Mesenteric fat pad (tissue), 1 donor: ENCODE data around the gene STMP1. TPM values are rescaled to one million over a fixed set of nuclear protein-coding genes. Genes with fewer than 3 reads are reported as not detected.
"Not testable (repeated sequence)": the region's sequence is repeated elsewhere in the genome, so short reads cannot be mapped to it uniquely, and the experiment has no call there.

ENCODE experiments used
- DNase-seq: peaks from one replicate; pipeline ENCODE4 v3.0.0-alpha.2; 2020; ENCODE audit warnings: low spot score
- long read RNA-seq: library from polyadenylated mRNA; unstranded; transcript quantifications from one replicate; pipeline ENCODE4 v2.0.0, GENCODE V29; 2020
- total RNA-seq: library from RNA; stranded (reverse); fragmentation: NEBNext Ultra II Directional; extraction: Animal tissue kit (Norgen Biotek cat#: 25700); gene quantifications from one replicate; pipeline ENCODE4 v1.2.1, GENCODE V29; 2021
- donor health status: DM: yes; HTN: yes; CAD: no.

Gene STMP1
- 21.1 TPM for total RNA-seq
- long read RNA-seq, transcript STMP1-202 (3 exons, 2,450 nt): major isoform, 36 of 42 reads
- long read RNA-seq, partial matches to known transcripts: 2 of 42 reads
- long read RNA-seq, other reads (novel, unspliced or antisense): 4 of 42 reads

DNA sequence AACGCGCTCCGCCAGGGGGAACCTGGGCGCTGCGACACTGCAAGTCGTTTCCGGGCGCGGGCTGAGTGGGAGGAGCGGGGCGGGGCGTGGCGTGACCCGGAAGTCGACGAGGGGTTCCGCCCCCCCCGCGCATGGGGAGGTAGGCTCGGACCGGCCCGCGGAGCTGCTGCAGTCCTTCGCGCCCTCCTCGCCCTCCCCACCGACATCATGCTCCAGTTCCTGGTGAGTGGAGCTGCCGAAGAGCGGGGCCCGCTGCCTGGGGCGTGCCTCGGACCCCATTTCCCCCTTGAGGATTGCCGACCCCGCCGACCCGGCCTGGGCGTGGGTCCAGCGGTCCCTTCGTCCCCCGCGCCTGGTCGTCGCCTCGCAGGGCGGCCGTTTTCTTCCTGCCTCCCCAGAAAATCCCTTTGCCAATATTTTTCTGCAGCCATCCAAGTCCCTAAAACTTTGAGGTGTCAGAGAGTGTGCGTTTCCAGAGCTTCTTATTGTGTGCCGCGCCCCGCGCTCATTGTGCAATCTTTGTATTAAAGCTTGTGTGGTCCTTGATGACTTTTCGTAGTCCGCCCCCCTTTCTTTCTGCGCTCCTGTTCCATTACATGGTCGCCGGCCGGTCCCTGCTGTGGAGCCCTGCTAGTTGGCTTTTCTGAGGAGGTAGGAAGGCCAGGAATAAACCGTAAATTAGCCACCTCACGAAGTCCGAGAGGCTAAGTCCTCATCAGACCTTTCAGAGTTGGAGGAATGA lies at the start of gene STMP1:
Gene STMP1, plus strand, starts transcription at position 142 of the 742 bp plus-strand sequence.
- peak; percentile 99 for DNase-seq

DNA sequence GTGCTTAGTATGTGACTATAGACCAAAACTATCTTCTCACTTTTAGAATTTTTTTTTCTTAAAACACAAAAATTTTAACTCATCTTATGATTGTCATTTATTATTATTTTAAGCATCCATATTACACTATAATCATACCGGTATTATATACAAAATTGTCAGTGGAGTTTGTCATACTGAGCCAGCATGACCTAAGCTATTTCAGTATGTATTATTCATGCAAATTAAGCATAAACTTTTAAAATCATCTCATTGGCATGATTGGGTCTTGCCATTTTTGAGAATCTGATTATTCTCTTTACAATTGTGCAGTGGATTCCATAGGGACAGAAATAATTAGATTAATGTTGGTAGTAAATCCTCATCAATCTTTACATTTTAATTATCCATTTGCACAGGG lies 46.2 kb upstream of the STMP1 start:
- no peak for DNase-seq

DNA sequence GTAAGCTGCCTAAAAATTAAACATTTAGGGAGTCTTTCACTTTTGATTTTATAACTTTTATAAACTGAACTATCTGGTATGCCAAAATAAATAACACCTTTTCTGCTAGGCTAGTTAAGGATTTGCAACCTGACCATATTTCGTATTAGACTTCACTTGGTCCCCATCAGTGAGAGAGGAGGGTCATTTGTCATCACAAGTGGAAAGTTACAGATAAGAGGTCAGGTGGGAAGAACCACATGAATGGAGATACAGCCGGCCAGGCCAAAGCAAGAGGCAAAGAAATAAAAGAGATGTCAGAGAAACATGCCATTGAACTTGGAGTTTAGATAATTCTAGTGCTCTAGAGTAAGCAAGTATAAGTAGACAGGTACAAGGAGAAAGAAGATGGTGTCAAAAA lies 44.5 kb upstream of the STMP1 start:
- DNase-seq: no peak

DNA sequence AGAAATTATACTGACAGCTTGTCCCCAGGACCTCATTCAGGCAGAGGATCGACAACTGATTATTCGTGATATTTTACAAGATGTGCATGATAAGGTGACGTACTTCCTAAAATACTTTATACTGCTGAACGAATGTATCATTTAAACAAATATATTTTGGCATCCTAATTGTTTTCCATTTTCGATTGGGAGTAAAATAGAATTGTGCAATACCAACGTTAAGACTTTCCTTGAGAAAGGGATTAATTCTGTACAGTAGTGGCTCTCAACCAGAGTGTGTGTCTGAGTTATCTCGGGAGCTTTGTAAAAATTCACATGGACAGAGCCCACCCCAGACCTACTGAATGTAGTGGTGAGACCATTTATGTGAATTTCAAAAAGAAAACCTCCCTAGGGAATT lies 43.8 kb upstream of the STMP1 start:
- DNase-seq: no peak

DNA sequence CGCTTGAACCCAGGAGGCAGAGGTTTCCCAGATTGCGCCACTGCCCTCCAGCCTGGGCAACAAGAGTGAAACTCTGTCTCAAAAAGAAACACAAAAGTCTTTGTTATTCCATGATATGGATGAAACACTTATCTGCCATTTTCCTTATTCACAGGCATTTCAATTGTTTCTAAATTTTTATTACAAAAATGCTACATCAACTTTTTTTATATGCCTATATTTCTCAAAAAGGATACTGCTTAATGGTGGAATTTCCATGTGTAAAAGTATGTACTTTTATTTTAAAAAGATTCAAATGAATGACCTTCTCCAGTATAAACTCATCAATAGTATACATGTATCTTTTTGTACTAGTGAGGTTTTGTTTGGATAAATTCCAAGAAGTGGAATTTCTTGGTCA lies 41.9 kb upstream of the STMP1 start:
- DNase-seq: no peak

DNA sequence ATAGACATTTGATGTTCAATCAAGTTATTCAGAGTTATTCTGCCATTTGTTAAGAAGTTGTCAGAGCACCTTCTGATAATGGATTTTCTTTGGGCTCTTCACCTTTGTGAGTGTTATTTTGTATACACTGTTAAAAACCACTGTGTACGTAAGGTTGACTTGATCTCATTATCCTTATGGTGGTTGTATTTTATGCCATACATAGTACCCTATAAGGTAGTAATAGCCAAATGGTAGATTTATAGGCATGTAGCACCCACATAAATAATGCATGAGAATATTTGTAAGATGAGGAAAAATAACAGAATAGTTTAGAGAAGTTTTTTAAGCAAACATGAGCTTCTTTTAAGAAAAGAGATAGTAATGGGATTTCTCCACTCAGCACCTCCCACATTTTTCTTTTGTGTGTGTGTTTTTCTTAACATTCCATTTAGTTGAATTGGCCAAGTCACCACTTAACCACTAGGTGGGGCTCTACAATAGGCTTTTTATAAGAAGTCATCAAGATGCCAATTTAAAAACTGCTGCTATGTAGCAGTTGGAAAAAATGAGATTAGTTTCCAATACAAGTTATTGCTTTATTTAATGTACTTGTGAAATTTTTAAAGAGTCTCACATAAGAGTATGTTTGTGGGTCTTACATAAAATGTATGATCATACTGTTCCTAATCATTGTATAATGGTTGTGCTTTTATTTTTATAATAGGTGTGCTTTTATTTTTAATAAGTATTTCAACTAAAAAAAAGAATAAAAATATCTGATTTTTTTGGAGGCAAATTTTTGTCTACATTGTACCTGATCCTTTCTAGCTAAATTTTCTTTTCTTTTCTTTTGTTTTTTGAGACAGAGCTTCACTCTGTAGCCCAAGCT lies 41.1 kb upstream of the STMP1 start:
- DNase-seq: no peak

DNA sequence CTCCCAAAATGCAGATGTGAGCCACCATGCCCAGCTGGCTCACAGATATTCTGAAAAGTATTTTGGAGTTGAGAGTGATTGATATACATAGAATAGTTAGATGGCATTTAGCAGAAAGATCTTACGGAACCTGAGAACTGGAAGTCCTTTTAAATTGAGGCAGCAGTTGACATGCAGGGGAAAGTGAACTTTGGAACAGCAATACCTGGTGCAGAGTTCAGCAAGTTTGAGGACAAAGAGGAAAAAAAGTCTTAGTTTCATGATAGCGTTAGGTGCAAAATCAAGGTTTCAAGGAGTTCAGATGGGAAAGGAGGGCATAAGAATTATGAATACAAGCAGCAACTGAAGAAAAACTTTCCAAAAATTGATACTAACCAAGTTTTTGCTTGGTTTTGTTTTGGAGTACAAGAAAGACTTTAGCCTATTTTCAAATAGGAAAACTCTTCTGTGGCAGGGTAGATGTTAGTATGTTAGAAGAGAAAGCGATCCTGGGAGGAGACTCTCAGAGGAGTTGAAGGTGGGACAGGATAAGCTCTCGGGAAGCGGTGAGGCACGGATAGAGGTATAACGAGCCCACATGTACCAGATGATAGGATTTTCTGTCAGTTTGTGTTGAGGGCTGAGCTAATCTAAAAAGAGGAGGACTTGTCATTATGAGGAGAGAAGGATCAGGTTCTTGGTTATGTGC lies 28.0 kb upstream of the STMP1 start:
- no peak for DNase-seq

DNA sequence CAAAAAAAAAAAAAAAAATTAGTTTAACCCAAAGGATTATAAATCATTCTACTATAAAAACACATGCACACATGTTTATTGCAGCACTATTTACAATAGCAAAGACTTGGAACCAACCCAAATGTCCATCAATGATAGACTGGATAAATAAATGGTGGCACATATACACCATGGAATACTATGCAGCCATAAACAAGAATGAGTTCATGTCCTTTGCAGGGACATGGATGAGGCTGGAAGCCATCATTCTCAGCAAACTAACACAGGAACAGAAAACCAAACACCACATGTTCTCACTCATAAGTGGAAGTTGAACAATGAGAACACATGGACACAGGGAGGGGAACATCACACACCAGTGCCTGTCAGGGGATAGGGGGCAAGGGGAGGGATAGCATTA lies 22.6 kb upstream of the STMP1 start:
- DNase-seq: not testable (repeated sequence)

DNA sequence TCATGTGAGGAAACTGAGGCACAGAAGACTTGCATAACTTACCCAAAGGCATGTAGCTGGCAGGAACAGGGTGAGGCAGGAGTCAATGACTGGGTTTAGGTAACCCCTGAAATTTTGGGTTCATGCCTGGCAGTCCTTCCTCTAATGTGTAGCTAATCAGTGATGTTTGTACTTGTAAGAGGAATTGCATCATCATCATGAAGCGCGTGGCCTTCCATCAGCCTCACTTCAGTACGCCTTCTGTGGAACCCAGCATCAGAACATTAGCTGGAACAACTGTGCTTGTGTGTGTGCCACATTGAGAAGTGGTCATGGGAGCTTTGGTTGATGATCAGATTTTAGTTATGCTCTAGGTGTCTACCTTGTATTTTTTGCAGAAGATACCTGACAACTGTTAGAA lies 18.2 kb upstream of the STMP1 start:
- no peak for DNase-seq

DNA sequence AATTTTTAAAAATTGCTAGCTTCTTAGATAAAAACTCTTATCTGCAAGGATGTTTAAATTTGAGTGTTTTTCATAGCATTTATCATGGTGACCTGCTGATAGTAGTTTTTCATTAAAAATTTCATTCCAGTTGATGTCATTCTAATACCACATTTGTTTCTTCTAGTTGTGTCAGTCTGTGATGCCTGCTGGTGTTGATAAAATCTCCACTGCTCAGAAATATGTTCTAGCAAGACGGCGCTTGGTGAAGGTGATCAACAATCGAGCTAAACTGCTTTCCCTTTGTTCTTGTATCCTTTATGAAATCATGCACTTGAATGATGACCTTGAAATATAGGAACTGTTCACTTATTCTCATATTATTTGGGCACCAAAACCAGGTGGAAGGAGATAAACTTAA lies 17.6 kb upstream of the STMP1 start:
- no peak for DNase-seq

DNA sequence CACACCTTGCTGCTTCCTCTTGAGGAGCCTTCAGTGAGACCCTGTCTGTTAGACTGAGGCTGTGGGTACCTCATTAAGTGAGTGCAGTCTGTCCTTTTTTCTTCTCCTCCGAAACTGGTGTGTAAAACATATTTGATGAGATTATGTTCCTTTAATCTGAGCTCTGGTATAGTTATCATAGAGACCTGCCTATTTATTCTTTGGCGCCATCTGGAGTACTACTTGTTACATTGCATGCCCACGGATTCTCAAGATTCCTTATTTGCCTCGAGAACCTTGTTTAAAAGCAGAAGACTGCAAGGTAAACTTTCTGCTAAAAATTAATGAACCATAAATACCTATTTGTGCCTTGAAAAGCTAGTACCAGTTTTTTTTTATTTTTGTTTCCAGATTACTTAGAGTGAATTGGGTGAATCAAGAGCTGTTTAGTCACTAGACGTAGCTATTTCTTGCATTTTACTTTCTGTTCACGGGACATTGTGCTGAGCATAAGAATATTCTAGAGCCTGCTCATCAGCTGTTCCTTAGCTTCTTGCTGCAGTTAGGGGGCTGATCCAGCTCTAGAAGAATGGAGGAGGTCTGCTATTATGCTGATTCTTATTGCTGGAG lies 16.9 kb upstream of the STMP1 start:
- no peak for DNase-seq

DNA sequence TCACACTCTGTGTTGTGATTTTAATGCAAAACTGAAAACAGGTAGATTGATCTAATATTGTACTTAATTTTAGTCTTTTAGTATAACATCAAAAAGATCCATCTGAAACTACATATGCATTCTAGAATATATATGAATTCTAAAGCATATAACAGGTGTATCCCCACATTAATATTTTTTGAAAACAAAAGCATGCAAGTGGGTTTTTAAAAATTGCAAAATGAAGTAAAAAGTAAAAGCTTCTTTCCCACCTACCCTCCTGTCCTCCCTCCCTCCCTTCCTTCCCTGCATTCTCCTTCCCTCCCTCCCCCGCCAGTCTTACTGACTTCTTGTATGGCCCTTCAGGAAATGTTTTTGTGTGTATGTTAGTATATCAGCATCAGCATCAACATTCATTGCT lies 14.6 kb upstream of the STMP1 start:
- DNase-seq: no peak

DNA sequence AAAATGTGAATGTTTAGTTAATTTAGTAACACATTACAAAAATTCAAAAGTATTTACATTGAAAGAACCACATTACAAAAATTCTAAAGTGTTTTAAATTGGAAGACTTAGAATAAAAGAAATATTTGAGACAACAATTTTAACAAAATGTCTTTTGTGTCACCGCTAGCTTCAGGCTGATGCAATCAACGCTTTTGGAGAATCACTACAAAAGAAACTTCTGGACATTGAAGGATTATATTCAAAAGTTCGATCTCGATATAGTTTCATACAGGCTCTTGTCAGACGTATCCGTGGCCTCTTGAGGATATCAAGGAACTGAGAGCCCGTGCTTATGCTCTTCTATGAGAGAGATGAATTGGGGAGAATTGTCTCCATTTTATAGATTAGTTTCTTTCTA lies 14.1 kb upstream of the STMP1 start:
- DNase-seq: no peak

DNA sequence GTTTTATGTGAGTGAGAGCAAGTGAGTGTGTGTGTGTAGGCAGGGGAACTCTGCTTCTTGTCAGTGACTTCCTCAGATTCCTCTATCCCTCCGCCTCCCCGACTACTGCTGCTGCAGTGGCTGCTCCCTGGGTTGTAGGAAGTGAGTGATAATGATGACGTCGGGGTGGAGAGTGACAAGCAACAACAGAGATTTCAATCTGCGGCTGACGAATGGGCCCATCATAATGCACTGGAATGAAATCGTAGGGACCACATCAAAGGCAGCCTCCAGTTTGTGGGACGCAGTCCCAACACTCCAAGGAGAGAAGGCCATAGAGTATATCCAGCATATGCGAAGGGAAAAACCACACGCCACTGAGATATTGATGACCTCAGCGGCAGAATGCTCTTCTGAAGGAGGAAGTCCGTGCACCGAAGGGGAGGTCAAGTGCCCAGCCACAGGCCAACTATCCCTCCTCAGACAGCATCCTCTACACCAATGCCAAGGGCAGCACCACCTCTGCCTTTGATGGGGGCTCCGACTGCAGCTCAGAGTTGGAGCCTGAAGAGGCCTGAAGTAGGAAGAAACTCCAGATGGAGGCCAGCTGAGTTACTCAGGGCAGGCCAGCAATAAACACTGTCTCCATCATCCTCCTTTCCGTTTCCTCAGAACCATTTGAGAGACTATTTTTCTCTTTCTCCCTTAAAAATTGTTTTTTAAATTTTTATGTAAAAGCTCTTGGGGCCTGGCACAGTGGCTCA lies 11.3 kb upstream of the STMP1 start:
- no peak for DNase-seq

DNA sequence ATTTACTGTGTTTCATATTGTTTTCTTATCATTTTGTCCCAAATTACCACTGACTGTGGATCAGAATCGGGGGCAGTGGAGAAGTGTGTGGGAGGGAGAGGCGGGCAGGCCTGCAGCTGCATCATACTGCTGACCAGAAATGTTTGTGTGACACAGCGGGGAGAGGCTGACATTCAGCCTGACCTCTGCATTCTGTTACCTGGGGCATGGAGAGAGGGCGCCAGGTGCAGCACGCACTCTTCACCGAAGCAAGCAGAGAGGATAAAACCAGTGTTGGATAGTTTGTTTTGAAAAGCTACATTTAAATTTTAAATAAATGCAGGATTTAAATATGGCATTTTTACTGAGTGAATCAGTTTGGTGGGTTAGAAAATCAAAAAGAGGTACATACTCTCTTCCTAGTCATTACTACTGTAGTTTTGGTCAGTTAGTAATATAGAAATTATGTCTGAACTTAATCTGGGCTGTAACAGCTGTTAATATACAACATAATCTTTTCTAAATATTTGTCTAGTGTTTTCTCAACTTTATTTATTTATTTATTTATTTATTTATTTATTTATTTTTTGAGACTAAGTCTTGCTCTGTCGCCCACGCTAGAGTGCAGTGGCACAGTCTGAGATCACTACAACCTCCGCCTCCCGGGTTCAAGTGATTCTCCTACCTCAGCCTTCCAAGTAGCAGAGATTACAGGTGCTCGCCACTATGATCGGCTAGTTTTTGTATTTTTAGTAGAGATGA lies 8.8 kb upstream of the STMP1 start:
- DNase-seq: no peak

DNA sequence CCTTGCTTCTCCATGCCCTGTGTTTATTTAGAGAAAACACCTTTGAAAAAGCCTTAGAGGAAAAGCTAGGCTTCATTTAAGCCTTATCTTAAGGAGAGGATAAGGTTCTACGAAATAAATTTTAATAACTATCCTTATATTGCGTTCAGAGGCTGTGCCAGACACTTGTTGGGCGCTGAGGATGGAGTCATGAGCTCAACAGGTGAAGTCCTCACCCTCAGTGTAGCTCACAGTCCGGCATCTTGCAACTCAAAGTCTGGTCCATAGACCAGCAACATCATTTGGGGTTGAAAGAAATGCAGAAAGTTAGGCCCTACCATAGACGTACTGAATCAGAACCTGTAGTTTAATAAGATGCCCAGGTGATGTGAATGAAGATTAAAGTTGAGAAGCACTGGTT lies 3.8 kb upstream of the STMP1 start:
- no peak for DNase-seq

DNA sequence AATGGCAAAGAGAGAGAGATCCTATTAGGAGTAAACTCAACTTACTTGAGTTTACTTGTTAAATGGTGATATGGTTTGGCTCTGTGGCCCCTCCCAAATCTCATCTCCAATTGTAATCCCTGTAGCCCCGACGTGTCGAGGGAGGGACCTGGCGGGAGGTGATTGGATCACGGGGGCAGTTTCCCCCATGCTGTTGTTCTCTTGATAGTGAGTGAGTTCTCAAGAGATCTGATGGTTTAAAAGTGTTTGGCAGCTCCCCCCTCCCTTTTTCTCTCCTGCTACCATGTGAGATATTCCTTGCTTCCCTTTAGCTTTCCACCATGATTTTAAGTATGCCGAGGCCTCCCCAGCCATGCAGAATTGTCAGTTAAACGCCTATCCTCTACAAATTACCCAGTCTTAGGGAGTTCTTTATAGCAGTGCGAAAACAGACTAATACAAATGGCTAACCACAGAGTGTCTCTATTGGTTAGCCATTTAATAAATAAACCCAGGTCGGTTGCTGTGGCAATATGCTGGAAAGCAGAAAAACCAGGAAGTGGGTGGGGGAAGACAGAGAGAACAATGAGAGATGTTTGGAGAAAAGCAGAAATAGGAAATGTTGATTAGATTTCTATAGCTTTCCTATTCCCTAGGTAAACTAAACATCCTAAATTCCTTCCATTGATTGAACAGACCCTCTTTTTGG lies 3.0 kb upstream of the STMP1 start:
- DNase-seq: no peak

DNA sequence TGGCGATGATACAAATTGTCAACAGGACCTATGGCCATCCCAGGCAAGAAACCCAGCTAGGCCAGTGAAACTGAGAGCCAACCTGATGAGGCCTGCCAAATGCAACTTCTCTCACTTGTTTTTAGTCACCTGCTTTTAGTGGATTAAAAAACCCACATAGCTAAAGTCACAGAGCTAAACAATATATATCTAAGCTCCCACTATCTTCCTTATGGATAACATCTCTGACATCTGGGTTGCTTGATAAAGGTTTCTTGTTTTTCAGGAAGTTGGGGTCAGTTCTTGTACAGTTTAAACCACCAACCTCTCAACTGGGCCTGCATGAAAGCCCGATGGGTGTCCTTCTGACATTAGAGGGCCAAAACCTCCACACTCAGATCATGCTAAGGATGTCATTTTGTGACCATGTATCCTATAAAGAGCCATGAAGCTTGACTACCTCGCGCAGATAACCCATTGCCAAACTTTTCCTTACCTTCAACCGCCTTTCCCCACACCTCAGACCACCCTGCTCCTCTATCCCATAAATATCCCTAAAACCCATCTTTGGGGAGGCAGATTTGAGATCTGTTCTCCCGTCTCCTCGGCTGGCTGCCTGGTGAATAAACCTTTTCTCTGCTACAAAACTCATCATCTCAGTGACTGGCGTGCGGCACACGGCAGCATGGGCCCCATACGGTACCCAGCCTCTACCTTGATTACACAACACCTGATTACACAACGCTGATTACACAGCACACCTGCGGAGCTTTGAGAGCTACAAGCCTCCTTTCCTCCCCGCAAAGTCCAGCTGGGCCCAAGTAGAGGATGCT lies 797 bp upstream of the STMP1 start:
- no peak for DNase-seq

DNA sequence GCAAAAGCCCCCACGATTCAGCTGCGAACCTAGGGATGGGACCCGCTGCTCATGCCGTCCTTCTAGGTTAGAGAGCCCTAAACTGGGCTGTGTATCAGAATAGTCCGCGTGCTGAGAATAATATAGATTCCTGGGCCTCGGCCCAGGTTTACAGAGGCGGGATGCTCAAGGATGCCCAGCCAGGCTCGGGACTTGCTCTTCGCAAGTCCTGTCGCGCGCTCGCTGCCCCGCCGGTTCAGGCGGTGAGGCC lies 266 bp upstream of the STMP1 start:
- no peak for DNase-seq
